ENCODE measurements around the gene KIF7. TPM values are rescaled to one million over a fixed set of nuclear protein-coding genes. Genes with fewer than 3 reads are reported as not detected.

Gene KIF7
- total RNA-seq, 1 experiment from 2014 or later = 20.4 TPM

GRCh38 chr15:89591834-89592233, 63.4 kb downstream of the KIF7 start:
- Mint-ChIP-seq H3K4me3 (no peak overlapping the region), H3K4me1 (no peaks in the 10 kb centered on the region), H3K9me3 (no peaks in the 10 kb centered on the region), H3K27me3 (ENCODE audit: low read depth) (no peaks in the 10 kb centered on the region), H3K36me3 (peaks cover 59% of the 10 kb centered on the region), H3K27ac (no peak overlapping the region)
- ChIA-PET CTCF (no interaction called here), POLR2A (no interaction called here)
- DNase-seq (ENCODE audit: low spot score) (no peak), ATAC-seq (no peak)
- no peak for TF ChIP-seq GABPB1 (CRISPR knock-in tag; IDR thresholded peaks at IDR 0.05)
- TF ChIP-seq ZBTB21 (CRISPR knock-in tag; IDR thresholded peaks at IDR 0.05; ENCODE audit: borderline replicate concordance) = no peak
- no peak for TF ChIP-seq PRRX2 (CRISPR knock-in tag; IDR thresholded peaks at IDR 0.05)
- no peak for TF ChIP-seq AFF4 (CRISPR knock-in tag; IDR thresholded peaks at IDR 0.05; ENCODE audit: borderline replicate concordance)
- TF ChIP-seq AR (CRISPR knock-in tag; IDR thresholded peaks at IDR 0.05) = no peak
- TF ChIP-seq ESRRA (CRISPR knock-in tag; IDR thresholded peaks at IDR 0.05; ENCODE audit: borderline replicate concordance) = no peak
- TF ChIP-seq ZNF423 (CRISPR knock-in tag; IDR thresholded peaks at IDR 0.05) = no peak
- TF ChIP-seq ETV6 (CRISPR knock-in tag; IDR thresholded peaks at IDR 0.05) = no peak
- TF ChIP-seq OVOL2 (CRISPR knock-in tag; IDR thresholded peaks at IDR 0.05; ENCODE audit: borderline replicate concordance) = no peak
- TF ChIP-seq ZNF512 (CRISPR knock-in tag; IDR thresholded peaks at IDR 0.05; ENCODE audit: borderline replicate concordance) = no peak
- TF ChIP-seq ELF4 (CRISPR knock-in tag; IDR thresholded peaks at IDR 0.05; ENCODE audit: low read depth) = no peak
- no peak for TF ChIP-seq KAT7 (CRISPR knock-in tag; IDR thresholded peaks at IDR 0.05; ENCODE audit: borderline replicate concordance)
- TF ChIP-seq CBFB (CRISPR knock-in tag; IDR thresholded peaks at IDR 0.05; ENCODE audit: low read depth) = no peak
- no peak for TF ChIP-seq MYBL2 (CRISPR knock-in tag; IDR thresholded peaks at IDR 0.05)
- TF ChIP-seq USF2 (CRISPR knock-in tag; IDR thresholded peaks at IDR 0.05) = no peak

GRCh38 chr15:89587955-89588354, 67.3 kb downstream of the KIF7 start:
- POLR2A ChIA-PET = no interaction called here
- no peaks in the 10 kb centered on the region for H3K27me3 Mint-ChIP-seq (ENCODE audit: low read depth)
- CTCF ChIA-PET = no interaction called here
- H3K27ac Mint-ChIP-seq = no peak overlapping the region
- no peak overlapping the region for H3K4me3 Mint-ChIP-seq
- no peaks in the 10 kb centered on the region for H3K9me3 Mint-ChIP-seq
- peaks cover 50% of the 10 kb centered on the region for H3K36me3 Mint-ChIP-seq
- no peaks in the 10 kb centered on the region for H3K4me1 Mint-ChIP-seq
- DNase-seq (ENCODE audit: low spot score) = no peak
- TF ChIP-seq ZBTB43 (CRISPR knock-in tag; IDR thresholded peaks at IDR 0.05) (no peak), NFATC4 (CRISPR knock-in tag; IDR thresholded peaks at IDR 0.05) (no peak)
- ATAC-seq = no peak

Measured in WTC11 (cell line).